Measurements from ENCODE around the gene GFRA1. TPM values are rescaled to one million over a fixed set of nuclear protein-coding genes. Genes with fewer than 3 reads are reported as not detected.

GFRA1 gene
- total RNA-seq, 4 donors from 2014 or later = 1.8 to 21.4 (median 12.1) TPM

DNA sequence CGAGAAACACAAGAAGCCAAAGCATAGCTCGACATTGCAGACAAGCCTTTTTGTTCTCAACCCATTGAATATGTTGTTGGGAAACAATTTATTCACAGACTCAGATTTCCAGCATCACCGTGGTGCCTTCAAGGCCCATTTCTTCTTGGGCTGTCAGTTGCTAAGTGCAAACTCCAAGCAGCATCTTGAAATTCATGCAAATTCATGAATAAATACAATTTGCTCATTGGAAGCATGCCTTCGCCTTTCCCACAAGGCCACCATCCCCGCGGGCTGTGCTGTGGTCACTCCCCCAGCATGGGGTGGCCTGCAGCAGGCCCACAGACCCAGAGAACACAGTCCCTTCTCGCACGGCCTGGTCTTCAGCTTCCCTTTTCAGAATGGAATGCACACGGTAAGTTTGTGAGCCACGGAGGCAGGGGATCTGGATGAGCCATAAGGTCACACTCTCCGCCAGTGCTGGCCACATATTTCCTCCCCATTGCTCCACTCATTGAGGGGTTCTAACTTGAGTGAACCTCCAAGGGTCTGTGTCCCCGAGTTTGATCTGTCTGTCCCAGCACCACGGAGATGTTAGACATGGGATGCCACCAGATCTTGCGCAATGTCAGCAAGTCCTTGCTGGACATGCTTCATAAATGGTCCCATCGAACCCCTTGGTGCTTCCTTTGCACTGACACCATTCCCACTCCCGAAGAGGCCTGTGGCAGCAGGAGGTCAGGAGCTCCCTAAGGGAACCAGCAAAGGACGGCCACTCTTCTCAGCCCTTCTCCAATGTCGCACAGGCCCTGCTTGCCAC lies 109.5 kb downstream of the GFRA1 start:
- TF ChIP-seq POLR2A (IDR thresholded peaks at IDR 0.05) = no peak
- TF ChIP-seq, protein P1, sequence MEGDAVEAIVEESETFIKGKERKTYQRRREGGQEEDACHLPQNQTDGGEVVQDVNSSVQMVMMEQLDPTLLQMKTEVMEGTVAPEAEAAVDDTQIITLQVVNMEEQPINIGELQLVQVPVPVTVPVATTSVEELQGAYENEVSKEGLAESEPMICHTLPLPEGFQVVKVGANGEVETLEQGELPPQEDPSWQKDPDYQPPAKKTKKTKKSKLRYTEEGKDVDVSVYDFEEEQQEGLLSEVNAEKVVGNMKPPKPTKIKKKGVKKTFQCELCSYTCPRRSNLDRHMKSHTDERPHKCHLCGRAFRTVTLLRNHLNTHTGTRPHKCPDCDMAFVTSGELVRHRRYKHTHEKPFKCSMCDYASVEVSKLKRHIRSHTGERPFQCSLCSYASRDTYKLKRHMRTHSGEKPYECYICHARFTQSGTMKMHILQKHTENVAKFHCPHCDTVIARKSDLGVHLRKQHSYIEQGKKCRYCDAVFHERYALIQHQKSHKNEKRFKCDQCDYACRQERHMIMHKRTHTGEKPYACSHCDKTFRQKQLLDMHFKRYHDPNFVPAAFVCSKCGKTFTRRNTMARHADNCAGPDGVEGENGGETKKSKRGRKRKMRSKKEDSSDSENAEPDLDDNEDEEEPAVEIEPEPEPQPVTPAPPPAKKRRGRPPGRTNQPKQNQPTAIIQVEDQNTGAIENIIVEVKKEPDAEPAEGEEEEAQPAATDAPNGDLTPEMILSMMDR (IDR thresholded peaks at IDR 0.05) = no peak
- Histone ChIP-seq H3K9me3 (no peaks in the 10 kb centered on the region), H3K4me3 (no peak overlapping the region), H3K4me1 (no peaks in the 10 kb centered on the region), H3K27ac (no peak overlapping the region), H3K36me3 (no peaks in the 10 kb centered on the region), H3K27me3 (no peaks in the 10 kb centered on the region)
- no peak for DNase-seq

DNA sequence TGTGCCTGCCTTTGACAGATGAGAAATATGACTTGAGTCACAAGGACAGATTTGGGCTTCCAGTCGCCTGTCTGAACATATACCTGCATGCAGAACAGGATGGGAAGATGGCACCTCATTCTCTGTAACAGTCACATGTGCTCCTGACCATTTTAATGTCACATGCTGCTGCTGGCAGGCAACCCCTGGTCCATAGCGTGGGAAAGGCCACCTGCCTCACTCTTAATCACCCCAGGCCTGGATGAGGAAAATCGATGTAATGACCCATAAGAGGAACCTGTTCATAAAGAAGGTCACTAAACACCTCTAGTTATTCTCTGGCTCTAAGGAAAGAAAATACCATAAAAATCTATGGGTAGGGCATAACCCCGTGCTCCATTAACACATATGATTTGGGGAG lies 110.2 kb downstream of the GFRA1 start:
- Histone ChIP-seq H3K36me3 (no peaks in the 10 kb centered on the region), H3K27me3 (no peaks in the 10 kb centered on the region), H3K4me1 (no peaks in the 10 kb centered on the region), H3K27ac (no peak overlapping the region), H3K4me3 (no peak overlapping the region), H3K9me3 (no peaks in the 10 kb centered on the region)
- no peak for TF ChIP-seq POLR2A (IDR thresholded peaks at IDR 0.05)
- TF ChIP-seq, protein P1 (IDR thresholded peaks at IDR 0.05) = no peak
- no peak for DNase-seq

DNA sequence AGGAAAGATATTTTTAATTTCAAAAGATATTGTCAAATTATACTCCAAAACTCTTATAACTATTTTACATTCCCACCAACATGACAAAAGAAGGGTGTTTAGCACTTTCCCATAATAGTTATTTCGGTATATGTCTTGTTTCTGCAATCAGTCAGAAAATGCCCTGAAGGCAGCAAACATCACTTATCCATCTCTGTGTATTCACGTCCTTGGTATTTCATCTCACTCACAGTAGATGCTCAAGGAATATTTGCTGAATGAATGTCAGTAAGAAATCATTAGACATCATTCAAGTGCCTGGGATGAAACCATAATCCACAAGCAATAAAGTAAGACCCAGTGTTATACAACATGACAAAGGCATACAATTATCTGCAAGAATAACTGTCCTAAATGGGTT lies 112.7 kb downstream of the GFRA1 start:
- Histone ChIP-seq H3K27ac (no peak overlapping the region), H3K4me3 (no peak overlapping the region), H3K4me1 (no peaks in the 10 kb centered on the region), H3K36me3 (no peaks in the 10 kb centered on the region), H3K9me3 (no peaks in the 10 kb centered on the region), H3K27me3 (no peaks in the 10 kb centered on the region)
- DNase-seq = no peak
- TF ChIP-seq, protein P1 (IDR thresholded peaks at IDR 0.05) = no peak
- TF ChIP-seq POLR2A (IDR thresholded peaks at IDR 0.05) = no peak

DNA sequence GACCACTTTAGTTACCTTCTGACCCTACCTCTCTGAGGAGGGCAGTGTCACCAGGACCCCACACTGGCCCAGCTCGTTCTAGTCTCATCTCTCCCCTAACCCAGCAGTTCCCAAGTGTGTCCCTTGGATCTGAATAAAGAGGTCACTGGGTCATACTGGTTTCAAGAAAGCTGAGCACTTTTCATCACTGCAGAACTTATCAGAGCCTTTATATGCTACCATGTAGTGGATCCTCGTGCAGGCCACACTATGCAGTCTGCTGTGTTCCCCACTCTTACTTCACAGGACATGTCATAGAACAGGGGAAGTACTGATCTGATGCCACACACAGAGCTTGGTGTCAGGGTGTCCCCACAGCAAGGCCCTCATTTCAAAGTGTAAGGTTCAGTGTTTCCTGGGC lies 113.8 kb downstream of the GFRA1 start:
- no peak for DNase-seq
- TF ChIP-seq, protein P1 (IDR thresholded peaks at IDR 0.05) = no peak
- no peaks in the 10 kb centered on the region for H3K36me3 ChIP-seq
- H3K4me3 ChIP-seq = no peak overlapping the region
- no peaks in the 10 kb centered on the region for H3K9me3 ChIP-seq
- no peak overlapping the region for H3K27ac ChIP-seq
- H3K27me3 ChIP-seq = no peaks in the 10 kb centered on the region
- no peaks in the 10 kb centered on the region for H3K4me1 ChIP-seq

GRCh38 chr10:116158036-116158435 lies 115.0 kb downstream of the GFRA1 start:
- H3K4me3 ChIP-seq = no peak overlapping the region
- H3K4me1 ChIP-seq = no peaks in the 10 kb centered on the region
- no peaks in the 10 kb centered on the region for H3K36me3 ChIP-seq

More at GRCh38 chr10:116158036-116158435, 115.0 kb downstream of the GFRA1 start:
- DNase-seq = no peak
- Histone ChIP-seq H3K9me3 (no peaks in the 10 kb centered on the region), H3K27me3 (no peaks in the 10 kb centered on the region), H3K27ac (no peak overlapping the region)
- TF ChIP-seq, protein P1 (IDR thresholded peaks at IDR 0.05) = no peak
- TF ChIP-seq POLR2A (IDR thresholded peaks at IDR 0.05) = no peak

All from Peyer's patch (tissue), 4 donors.